Activated CD8-positive, alpha-beta memory T cell treated with anti-CD3 and anti-CD28 coated beads, Interleukin-2, amount 50 U/mL, for 24 hours (primary cell): ENCODE results near the gene SPEF1.
A peak's percentile ranks its signal among the peaks of the same experiment; 100 is the strongest.
"Not testable (repeated sequence)": the region's sequence is repeated elsewhere in the genome, so short reads cannot be mapped to it uniquely, and the experiment has no call there.

Experiments
- DNase-seq: peaks from one replicate; pipeline ENCODE4 v3.0.0-alpha.2; 2020; ENCODE audit errors: extremely low read depth

Gene SPEF1, protein sequence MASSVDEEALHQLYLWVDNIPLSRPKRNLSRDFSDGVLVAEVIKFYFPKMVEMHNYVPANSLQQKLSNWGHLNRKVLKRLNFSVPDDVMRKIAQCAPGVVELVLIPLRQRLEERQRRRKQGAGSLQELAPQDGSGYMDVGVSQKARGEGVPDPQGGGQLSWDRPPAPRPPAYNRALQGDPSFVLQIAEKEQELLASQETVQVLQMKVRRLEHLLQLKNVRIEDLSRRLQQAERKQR

DNA sequence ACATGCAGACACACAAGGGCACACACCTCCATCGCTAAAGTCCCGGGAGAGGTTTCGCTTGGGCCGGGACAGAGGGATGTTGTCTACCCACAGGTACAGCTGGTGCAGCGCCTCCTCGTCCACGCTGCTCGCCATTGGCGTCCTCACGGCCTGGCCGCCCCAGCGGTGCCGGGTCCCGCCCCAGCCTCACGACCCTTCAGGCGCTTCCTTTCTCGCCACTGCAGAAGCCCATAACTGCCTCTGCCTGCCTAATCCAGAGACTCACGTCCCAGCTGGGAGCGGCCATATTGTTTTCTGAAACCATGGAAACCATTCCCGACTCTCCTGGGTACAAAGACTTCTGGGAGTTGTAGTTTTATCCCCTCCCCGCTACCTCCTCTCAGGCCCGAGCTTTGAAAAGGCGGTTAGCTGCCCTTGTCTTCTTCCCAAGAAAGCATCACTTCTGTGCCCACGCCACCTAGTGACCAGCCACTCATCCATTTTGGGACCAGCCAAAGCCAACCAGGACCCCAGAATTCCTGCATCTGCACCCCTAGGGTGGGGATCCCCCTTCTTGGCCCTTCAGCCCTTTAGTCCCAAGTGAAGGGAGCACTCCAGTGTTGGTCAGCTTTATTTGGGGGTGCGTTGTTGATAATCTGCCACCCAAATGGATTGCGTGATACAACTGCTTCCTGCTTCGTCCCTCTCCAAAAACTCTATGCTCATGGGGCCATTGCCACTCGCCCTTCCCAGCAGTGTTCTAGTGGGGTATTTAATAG lies at the start of gene SPEF1:
SPEF1 (minus strand) TSS at position 296 of the 758 bp plus-strand sequence; CDS start at position 135, 161 bp downstream.
- no peak for DNase-seq

DNA sequence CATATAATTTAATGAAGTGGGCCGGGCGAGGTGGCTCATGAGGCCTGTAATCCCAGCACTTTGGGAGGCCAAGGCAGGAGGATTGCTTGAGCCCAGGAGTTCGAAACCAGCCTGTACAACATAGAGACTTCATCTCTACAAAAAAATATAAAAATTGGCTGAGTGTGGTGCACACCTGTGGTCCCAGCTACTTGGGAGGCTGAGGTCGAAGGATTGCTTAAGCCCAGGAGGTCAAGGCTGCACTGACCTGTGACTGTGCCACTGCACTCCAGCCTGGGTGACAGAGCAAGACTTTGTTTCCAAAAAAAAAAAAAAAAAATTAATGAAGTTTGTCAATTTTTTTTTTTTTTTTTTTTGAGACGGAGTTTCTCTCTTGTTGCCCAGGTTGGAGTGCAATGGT lies 48.6 kb upstream of the SPEF1 start:
- DNase-seq: not testable (repeated sequence)

DNA sequence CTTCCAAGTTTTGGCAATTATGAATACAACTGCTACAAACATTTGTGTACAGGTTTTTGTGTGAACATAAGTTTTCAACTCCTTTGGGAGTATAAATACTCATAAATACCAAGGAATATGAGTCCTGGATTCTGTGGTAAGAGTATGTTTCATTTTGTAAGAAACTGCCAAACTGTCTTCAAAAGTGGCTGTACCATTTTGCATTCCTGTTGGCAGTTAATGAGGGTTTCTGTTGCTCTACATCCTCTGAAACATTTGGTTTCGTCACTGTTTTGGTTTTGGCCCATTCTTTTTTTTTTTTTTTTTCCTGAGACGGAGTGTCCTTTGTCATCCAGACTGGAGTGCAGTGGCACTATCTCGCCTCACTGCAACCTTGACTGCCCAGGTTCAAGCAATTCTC lies 47.5 kb upstream of the SPEF1 start:
- DNase-seq: no peak

DNA sequence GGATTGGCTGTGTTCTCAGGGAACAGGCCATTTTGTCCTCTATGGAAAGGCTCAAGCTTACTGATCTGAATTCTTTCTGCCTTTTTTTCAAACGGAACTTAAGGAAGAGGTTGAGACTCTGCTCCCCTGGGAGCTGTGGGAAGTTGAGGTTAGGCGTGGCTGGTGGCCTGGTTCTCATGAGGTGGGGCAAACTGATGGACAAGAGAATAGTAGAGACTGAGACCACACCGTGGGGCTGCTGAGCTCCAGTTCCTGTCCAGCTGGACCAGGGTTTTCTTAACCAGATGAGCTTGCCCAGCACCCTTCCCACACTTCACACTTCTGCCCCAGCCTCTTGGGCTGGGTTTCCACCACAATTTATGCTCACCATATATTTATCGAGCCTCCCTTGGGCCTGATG lies 45.2 kb upstream of the SPEF1 start:
- no peak for DNase-seq

DNA sequence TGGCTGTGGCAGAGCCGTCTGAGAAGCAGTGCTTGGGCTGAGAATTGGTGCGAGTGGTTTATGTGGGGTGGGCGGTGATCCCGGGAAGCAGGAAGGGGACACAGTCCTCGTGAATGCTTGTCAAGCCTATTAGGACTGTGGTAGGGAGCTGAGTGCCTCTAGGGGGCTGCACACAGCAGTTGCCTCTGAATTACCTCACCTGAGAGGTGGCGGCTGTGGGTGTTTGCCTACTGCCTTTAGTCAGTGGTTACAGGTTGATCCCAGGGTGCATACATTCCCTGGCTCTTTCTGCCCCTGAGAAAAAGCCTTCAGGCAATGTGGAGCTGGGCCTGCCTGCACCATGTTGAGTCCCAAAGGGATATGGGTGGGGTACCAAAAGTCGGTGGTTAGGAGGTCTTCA lies 44.3 kb upstream of the SPEF1 start:
- no peak for DNase-seq

DNA sequence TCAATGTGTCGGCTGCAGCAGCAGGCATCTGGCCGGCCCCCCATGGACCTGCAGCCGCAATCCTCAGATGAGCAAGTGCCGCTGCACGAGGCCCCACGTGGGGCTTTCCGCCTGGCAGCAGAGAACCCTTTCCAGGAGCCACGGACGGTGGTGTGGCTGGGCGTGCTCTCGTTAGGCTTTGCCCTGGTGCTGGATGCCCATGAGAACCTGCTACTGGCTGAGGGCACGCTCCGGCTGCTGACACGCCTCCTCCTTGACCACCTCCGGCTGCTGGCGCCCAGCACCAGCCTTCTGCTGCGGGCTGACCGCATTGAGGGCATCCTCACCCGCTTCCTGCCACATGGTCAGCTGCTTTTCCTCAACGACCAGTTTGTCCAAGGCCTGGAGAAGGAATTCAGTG lies 42.6 kb upstream of the SPEF1 start:
- DNase-seq: no peak

DNA sequence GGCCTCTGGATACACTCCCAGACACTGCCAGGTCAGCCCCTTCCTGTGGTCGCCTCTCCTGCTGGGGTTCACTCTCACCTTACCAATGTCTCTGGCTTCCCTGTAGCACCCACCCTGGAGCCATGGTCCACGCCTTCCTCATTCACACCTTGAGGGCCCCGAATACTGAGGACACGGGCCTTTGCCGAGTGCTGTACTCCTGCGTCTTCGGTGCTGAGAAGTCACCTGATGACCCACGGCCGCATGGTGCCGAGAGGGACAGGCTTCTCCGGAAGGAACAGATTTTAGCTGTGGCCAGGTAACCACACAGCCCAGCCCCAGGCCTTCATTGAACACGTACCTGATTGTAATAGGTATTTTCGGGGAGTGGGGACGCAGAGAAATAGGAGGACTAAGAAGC lies 40.7 kb upstream of the SPEF1 start:
- DNase-seq: no peak

DNA sequence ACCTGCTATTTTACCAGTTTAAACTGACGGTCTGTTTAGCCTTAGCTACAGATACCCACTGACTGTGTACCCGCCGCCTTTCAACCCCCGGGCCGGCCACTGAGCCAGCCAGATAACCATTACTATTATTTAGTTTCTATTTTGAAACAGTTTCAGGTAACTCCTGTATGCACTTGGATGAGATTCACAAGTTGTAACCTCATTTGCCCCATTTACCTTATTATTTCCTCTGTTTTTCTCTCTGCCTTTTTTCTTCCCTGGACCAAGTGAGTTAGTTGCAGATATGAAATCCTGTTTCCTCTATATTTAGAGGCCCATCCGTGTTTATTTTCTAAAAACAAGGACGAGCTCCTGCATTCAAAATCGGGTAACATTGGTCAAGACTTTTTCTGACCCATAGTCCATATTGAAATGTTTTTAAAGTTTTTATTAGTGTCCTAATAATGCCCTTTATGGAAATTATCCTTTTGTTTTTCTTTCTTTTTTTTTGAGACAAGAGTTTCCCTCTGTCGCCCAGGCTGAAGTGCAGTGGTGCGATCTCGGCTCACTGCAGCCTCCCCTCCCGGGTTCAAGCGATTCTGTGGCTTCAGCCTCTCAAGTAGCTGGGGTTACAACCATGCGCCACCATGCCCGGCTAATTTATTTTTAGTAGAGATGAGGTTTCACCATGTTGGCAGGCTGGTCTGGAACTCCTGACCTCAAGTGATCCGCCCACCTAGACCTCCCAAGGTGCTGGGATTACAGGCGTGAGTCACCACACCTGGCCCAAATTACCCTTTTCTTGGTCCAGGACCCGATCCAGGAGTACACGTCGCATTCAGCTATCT lies 39.9 kb upstream of the SPEF1 start:
- DNase-seq: no peak

DNA sequence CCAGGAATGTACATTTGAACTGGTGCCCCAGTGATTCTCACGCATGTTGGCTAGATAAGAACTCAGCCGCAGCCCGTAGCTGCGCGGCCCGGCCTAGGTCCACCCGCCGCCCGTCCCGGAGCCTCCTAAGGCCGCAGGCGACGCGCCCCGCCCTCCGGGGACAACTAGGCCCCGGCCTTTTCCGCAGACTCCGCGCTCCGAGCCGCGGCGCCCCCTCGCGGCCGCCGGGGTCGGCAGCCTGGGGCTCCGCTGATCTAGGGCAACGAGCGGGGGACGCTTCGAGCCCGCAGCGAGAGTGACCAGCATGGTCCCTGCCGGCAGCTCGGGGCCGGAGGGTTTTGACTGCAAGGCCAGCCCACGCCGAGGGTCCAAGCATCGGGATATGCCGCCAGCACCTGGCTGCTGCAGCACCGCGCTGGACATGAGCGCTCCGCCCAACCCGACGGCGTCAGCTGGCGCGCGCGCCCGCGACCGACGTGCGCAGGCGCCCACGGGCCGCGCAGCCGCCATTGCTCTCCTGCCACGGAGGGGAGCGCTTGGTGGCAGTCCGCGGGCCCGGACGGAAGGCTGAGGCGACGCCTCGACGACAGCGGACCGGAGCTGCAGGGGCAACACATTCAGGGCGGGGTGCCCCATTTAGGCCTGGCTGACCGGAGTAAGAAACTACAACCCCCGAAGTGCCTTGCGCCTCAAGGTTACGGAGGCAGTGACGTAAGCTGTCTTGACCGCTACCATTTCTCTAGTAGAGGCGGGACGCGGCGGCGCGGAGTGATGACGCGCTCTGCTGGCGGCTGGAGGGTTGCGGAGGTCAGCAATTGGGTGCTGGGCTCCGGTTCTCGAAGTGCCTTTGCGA lies 39.0 kb upstream of the SPEF1 start, which contains the start of gene AP5S1:
AP5S1 (plus strand) TSS at position 500 of the 853 bp plus-strand sequence. CDS start 1,571 bp downstream, outside the sequence.
- DNase-seq: peak; percentile 85

DNA sequence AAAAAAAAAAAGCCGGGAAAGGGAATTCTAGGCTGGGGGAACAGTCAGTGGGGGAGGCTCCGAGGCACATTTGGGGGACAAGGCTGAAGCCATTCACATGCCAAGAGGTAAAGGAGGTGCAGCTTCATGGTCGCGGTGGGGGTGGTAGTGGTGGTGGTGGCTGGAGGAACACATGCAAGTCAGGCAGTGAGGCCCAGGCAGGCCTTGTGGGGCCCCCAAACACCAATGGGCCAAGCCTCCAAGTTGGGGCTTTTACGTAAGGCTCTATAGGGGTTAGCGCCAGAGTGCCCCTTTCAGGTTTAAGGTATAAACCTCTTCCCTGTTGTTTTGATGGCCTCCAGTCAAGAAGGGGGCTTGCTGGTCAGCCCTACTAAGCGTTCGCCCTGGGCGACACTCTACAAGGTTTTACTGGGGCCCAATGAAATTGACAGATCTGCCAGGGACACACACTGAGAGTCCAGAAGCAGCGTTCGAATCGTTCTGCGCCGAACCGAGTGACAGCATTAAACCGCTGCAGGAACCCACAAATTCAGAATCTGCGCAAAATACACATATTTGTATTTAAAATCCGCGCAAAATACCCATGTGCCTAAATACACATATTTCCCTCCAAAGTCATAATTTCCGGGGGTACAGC lies 38.3 kb upstream of the SPEF1 start:
- no peak for DNase-seq

DNA sequence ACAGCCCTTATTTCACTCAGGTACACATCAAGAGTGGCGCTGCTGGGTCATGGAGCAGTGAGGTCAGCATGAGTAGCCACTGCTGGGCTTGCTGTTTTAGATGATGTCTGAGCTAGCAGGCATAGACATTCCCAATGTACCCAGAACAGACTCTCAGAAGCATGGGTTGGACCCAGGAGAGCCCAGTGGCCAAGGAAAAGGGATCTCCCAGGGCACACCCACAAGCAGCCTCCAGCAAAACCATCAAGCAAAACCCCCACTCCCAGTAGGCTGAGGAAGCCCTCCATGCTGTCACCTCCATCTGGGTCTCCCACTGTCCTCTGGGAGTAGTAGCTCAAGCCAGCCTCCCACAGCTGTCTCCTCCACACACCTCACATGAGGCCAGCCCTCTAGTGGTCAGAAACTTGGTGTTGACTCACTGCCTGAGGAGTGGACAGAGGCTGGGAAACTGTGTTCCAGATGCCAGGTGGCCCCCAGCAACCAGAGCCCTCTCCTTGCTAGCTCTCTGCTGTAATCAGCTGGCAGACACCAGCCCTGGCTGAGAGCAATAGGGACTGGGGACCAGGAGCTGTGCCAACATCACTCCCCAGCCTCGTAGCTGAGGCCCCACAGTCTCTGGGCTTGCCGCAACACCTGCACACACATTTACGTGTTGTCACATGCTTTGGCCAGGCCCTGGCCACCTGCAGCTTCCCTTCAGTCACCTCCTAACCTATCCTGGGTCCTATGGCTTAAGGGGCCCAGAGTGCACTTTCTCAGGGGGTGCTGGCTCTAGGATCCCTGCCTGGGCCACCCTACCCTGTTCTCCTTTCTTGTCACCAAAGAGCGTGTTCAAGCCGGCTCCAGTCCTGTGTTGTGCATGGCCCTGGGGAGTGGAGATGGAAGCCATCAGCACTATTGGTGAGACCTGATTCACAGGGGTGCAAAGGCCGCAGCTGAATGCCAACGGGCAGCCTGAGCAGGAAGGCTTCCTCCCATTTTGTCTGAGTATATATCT lies 37.2 kb upstream of the SPEF1 start:
- DNase-seq: no peak

DNA sequence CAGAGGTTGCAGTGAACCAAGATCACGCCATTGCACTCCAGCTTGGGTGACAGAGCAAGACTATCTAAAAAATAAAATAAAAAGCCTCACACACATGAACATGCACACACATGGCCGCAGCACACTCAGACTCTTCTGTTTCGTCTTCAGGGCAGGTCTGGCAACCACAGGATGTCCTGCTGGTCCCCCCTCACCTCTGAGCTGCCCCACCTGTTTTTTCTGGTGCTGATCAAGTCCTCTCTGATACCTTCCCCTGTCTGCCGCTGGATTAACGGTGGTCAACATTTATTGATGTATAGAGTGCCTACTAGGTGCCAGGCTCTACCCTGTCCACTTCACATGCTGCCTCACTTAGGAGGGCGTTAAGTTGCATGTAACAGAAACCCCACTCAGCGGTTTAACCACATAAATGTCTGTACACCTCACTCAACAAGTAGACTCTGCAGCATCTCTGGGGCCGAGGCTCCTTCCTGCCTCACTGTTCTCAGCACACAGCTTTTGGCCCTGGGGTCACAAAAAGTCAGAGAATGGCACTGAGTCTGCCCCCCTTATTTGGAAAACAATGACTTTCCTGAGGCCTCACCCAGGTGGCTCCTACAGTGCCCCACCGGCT lies 34.6 kb upstream of the SPEF1 start:
- DNase-seq: no peak

DNA sequence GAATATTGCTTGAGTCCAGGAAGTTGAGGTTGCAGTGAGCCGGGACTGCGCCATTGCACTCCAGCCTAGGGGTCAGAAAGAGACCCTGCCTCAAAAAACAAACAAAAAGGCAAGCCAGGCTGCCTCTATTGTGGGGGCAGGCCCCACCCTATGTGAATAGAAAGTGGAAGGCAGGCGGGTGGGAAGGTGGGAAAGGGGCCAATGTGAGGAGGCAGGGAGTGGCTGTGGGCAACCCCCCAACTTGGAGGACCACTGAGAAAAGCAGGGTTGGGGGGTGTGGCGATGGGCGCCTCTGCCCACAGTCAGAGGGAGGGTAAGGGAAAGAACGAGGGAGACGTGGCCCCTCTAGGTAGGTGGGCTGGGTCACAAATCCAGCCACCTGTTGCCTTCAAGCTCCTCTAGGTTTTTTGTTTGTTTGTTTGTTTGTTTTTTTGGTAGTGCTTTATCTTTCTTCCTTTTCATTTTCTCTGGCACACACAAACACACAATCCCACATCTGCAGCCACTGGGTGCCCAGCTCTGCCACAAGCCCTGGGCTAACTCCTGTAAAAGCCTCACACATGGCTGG lies 33.8 kb upstream of the SPEF1 start:
- no peak for DNase-seq

DNA sequence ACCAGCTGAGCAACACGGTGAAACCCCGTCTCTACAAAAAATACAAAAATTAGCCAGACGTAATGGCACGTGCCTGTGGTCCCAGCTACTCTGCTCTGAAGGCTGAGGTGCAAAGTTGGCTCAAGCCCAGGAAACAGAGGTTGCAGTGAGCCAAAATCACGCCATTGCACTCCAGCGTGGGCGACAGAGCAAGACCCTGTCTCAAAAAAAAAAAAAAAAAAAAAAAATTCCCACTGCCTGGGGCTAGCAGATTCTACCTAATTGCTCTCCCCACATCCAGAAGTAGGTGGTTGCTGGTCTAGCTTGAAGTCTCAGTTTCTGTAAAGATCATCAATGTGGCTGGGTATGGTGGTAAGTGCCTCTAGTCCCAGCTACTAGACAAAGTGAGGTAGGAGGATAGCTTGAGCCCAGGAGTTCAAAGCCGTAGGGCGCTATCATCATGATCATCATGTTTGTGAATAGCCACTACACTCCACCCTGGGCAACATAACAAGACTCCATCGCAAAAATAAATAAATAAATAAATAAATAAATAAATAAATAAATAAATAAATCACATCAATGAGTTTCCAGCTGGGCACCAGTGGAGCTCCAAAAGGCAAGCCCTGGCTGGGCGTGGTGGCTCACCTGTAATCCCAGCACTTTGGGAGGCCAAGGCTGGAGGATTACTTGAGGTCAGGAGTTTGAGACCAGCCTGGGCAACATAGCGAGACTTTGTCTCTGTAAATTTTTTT lies 32.8 kb upstream of the SPEF1 start:
- DNase-seq: no peak

DNA sequence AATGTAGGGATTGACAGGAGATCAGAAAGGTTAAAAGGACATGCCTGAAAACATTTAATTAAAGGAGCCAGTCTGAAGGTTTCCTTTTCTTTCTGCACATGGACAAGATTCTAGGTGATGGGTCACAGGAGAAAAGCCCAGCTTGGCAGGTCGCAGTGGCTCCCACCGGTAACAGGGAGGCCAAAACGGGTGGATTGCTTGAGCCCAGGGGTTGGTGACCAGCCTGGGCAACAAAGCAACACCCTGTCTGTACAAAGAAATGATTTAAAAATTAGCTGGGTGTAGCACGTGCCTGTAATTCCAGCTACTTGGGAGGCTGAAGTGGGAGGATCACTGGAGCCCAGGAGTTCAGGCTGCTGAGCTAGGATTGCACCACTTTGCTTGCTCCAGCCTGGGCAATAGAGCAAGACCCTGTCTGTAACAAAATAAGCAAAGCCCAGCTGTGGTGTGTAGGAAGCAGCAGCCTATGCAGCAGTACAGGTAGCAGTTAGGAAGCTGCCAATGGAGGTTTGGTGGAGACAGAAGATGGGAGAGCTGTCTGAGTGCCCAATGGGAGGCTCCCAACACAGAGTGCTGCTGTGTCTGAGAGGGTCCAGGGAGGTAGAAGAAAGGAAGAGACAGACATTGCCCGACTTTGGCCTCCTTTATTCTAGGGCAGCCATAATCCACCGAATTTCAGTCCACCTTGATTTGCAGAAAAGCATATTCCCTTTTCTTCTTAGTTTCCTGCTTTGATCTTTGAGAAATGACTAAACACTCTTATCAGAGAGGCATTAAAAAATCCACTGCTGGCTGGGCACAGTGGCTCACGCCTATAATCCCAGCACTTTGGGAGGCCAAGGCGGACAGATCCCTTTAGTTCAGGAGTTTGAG lies 32.0 kb upstream of the SPEF1 start:
- no peak for DNase-seq

DNA sequence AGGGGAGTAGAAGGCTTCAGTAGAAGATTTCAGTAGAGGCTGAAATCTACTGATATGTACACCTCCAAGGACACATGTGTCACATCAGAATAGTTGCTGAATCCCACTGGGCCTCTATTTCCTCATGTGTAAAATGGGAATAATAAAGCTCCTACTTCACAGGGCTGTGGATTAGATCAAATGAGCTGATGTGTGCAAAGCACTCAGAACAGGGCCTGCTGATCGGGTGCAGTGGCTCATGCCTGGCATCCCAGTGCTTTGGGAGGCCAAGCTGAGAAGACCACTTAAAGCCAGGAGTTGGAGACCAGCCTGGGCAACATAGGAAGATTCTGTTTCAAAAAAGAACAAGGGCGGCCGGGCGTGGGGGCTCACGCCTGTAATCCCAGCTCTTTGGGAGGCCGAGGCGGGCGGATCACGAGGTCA lies 31.0 kb upstream of the SPEF1 start:
- no peak for DNase-seq
